Subcutaneous adipose tissue (tissue), 4 donors: ENCODE measurements around the gene TTC16. TPM values are rescaled to one million over a fixed set of nuclear protein-coding genes. Genes with fewer than 3 reads are reported as not detected.

ENCODE experiments used
- CTCF ChIP-seq: fragments of 450-650 bp; IDR thresholded peaks from one replicate; pipeline ENCODE4 v1.5.1; 2016; ENCODE audit warnings: low read depth, mild to moderate bottlenecking, control low read depth, antibody characterized with exemption, moderate library complexity
- total RNA-seq, 4 donors: library from RNA; depleted of rRNA; stranded (reverse); fragments of >200 nt; gene quantifications; one replicate each; pipeline ENCODE4 v1.1.0, GENCODE V29; 2016

Gene TTC16
- total RNA-seq, 4 donors from 2014 or later = 0.16 TPM; not detected in 3

GRCh38 chr9:127767410-127767809 lies 51.5 kb downstream of the TTC16 start:
- no peak for TF ChIP-seq CTCF

GRCh38 chr9:127767909-127768331 lies 52.0 kb downstream of the TTC16 start:
- TF ChIP-seq CTCF = no peak

GRCh38 chr9:127768698-127769097 lies 52.8 kb downstream of the TTC16 start:
- no peak for TF ChIP-seq CTCF

GRCh38 chr9:127769101-127769500 lies 53.2 kb downstream of the TTC16 start:
- no peak for TF ChIP-seq CTCF

GRCh38 chr9:127769929-127770582 lies 54.2 kb downstream of the TTC16 start:
- TF ChIP-seq CTCF = no peak

GRCh38 chr9:127770583-127770904 lies 54.7 kb downstream of the TTC16 start:
- TF ChIP-seq CTCF = no peak

- no peak for TF ChIP-seq CTCF
Observed at GRCh38 chr9:127770905-127771569, 55.2 kb downstream of the TTC16 start.
